Measurements from ENCODE around the gene PRTG. TPM values are rescaled to one million over a fixed set of nuclear protein-coding genes. Genes with fewer than 3 reads are reported as not detected.

Gene PRTG
- total RNA-seq, 1 experiment from 2014 or later = 3.6 TPM

DNA sequence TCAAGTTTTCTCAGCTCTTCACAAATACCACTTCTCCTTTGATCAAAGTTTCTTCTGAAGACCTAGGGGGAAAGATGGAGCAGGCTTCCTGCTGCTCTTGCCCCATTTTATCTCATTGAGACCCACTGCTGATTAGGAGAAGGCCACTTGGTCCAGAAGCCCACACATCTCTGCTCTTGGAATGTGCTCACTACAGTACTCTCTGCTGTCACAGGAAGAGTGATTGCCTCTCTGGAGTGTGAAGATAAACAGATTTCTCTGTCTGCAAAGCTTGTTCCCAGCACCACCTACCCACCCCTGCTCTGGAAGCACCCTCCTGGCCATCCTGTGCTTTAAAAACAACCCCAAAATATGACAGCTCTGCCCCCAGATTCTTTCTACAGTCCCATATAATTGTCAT lies 41.3 kb upstream of the PRTG start:
- no peak for DNase-seq (ENCODE audit: low spot score)
- ChIA-PET CTCF (interaction anchor here (1.2 to 2.6 kb wide), 2 partner anchors 10 to 136 kb away, joined by 3 to 17 read pairs; no protein-coding TSS in a partner anchor), POLR2A (no interaction called here)
- TF ChIP-seq NR1H2 (CRISPR knock-in tag; IDR thresholded peaks at IDR 0.05) (no peak), IRF2 (CRISPR knock-in tag; IDR thresholded peaks at IDR 0.05; ENCODE audit: borderline replicate concordance, low read depth) (no peak), CREM (CRISPR knock-in tag; IDR thresholded peaks at IDR 0.05) (no peak), RELA (CRISPR knock-in tag; IDR thresholded peaks at IDR 0.05; ENCODE audit: borderline replicate concordance) (no peak), FOXK1 (CRISPR knock-in tag; IDR thresholded peaks at IDR 0.05) (no peak), GRHL2 (CRISPR knock-in tag; IDR thresholded peaks at IDR 0.05; ENCODE audit: insufficient replicate concordance, severe bottlenecking) (no peak), NFATC4 (CRISPR knock-in tag; IDR thresholded peaks at IDR 0.05) (no peak)
- TF ChIP-seq, protein P1, sequence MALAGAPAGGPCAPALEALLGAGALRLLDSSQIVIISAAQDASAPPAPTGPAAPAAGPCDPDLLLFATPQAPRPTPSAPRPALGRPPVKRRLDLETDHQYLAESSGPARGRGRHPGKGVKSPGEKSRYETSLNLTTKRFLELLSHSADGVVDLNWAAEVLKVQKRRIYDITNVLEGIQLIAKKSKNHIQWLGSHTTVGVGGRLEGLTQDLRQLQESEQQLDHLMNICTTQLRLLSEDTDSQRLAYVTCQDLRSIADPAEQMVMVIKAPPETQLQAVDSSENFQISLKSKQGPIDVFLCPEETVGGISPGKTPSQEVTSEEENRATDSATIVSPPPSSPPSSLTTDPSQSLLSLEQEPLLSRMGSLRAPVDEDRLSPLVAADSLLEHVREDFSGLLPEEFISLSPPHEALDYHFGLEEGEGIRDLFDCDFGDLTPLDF (CRISPR knock-in tag; IDR thresholded peaks at IDR 0.05) = no peak
- TF ChIP-seq, protein P2, sequence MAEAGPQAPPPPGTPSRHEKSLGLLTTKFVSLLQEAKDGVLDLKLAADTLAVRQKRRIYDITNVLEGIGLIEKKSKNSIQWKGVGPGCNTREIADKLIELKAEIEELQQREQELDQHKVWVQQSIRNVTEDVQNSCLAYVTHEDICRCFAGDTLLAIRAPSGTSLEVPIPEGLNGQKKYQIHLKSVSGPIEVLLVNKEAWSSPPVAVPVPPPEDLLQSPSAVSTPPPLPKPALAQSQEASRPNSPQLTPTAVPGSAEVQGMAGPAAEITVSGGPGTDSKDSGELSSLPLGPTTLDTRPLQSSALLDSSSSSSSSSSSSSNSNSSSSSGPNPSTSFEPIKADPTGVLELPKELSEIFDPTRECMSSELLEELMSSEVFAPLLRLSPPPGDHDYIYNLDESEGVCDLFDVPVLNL (CRISPR knock-in tag; IDR thresholded peaks at IDR 0.05; ENCODE audit: borderline replicate concordance, low read depth) = no peak
- TF ChIP-seq, protein P3, sequence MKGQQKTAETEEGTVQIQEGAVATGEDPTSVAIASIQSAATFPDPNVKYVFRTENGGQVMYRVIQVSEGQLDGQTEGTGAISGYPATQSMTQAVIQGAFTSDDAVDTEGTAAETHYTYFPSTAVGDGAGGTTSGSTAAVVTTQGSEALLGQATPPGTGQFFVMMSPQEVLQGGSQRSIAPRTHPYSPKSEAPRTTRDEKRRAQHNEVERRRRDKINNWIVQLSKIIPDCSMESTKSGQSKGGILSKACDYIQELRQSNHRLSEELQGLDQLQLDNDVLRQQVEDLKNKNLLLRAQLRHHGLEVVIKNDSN (CRISPR knock-in tag; IDR thresholded peaks at IDR 0.05) = no peak
- TF ChIP-seq, protein P4, sequence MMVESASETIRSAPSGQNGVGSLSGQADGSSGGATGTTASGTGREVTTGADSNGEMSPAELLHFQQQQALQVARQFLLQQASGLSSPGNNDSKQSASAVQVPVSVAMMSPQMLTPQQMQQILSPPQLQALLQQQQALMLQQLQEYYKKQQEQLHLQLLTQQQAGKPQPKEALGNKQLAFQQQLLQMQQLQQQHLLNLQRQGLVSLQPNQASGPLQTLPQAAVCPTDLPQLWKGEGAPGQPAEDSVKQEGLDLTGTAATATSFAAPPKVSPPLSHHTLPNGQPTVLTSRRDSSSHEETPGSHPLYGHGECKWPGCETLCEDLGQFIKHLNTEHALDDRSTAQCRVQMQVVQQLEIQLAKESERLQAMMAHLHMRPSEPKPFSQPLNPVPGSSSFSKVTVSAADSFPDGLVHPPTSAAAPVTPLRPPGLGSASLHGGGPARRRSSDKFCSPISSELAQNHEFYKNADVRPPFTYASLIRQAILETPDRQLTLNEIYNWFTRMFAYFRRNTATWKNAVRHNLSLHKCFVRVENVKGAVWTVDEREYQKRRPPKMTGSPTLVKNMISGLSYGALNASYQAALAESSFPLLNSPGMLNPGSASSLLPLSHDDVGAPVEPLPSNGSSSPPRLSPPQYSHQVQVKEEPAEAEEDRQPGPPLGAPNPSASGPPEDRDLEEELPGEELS (CRISPR knock-in tag; IDR thresholded peaks at IDR 0.05) = no peak
- no peaks in the 10 kb centered on the region for H3K36me3 Mint-ChIP-seq
- H3K27ac Mint-ChIP-seq = no peak overlapping the region
- H3K27me3 Mint-ChIP-seq (ENCODE audit: low read depth) = peaks cover 14% of the 10 kb centered on the region
- ATAC-seq = no peak
- no peaks in the 10 kb centered on the region for H3K9me3 Mint-ChIP-seq
- peaks cover 19% of the 10 kb centered on the region for H3K4me1 Mint-ChIP-seq
- no peak overlapping the region for H3K4me3 Mint-ChIP-seq

DNA sequence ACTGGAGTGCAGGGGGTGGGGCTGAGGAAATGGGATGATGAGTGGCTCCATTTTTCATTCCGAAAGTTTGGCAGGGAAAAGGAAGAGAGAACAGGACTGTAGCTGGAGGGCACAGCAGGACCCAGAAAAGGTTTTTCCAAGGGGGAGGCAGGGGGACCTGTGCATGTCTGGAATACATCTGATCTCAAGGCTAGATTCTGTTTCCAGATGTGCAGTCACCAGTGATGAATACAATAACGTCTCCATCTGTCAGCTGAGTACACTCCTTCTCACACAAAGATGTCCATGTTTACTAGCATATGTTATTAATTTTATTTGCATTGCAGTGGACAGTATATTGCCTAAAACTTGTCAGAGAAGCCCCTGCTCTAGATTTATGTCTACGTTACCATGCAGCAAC lies 39.9 kb upstream of the PRTG start:
- Mint-ChIP-seq H3K4me1 (peaks cover 19% of the 10 kb centered on the region), H3K27me3 (ENCODE audit: low read depth) (peaks cover 27% of the 10 kb centered on the region), H3K9me3 (no peaks in the 10 kb centered on the region), H3K27ac (no peak overlapping the region), H3K36me3 (no peaks in the 10 kb centered on the region), H3K4me3 (no peak overlapping the region)
- TF ChIP-seq, protein P5, sequence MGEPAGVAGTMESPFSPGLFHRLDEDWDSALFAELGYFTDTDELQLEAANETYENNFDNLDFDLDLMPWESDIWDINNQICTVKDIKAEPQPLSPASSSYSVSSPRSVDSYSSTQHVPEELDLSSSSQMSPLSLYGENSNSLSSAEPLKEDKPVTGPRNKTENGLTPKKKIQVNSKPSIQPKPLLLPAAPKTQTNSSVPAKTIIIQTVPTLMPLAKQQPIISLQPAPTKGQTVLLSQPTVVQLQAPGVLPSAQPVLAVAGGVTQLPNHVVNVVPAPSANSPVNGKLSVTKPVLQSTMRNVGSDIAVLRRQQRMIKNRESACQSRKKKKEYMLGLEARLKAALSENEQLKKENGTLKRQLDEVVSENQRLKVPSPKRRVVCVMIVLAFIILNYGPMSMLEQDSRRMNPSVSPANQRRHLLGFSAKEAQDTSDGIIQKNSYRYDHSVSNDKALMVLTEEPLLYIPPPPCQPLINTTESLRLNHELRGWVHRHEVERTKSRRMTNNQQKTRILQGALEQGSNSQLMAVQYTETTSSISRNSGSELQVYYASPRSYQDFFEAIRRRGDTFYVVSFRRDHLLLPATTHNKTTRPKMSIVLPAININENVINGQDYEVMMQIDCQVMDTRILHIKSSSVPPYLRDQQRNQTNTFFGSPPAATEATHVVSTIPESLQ (CRISPR knock-in tag; IDR thresholded peaks at IDR 0.05) = no peak
- TF ChIP-seq, protein P1 (CRISPR knock-in tag; IDR thresholded peaks at IDR 0.05) = no peak
- TF ChIP-seq, protein P6, sequence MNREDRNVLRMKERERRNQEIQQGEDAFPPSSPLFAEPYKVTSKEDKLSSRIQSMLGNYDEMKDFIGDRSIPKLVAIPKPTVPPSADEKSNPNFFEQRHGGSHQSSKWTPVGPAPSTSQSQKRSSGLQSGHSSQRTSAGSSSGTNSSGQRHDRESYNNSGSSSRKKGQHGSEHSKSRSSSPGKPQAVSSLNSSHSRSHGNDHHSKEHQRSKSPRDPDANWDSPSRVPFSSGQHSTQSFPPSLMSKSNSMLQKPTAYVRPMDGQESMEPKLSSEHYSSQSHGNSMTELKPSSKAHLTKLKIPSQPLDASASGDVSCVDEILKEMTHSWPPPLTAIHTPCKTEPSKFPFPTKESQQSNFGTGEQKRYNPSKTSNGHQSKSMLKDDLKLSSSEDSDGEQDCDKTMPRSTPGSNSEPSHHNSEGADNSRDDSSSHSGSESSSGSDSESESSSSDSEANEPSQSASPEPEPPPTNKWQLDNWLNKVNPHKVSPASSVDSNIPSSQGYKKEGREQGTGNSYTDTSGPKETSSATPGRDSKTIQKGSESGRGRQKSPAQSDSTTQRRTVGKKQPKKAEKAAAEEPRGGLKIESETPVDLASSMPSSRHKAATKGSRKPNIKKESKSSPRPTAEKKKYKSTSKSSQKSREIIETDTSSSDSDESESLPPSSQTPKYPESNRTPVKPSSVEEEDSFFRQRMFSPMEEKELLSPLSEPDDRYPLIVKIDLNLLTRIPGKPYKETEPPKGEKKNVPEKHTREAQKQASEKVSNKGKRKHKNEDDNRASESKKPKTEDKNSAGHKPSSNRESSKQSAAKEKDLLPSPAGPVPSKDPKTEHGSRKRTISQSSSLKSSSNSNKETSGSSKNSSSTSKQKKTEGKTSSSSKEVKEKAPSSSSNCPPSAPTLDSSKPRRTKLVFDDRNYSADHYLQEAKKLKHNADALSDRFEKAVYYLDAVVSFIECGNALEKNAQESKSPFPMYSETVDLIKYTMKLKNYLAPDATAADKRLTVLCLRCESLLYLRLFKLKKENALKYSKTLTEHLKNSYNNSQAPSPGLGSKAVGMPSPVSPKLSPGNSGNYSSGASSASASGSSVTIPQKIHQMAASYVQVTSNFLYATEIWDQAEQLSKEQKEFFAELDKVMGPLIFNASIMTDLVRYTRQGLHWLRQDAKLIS (CRISPR knock-in tag; IDR thresholded peaks at IDR 0.05; ENCODE audit: borderline replicate concordance) = no peak
- TF ChIP-seq ZBTB21 (CRISPR knock-in tag; IDR thresholded peaks at IDR 0.05; ENCODE audit: borderline replicate concordance) = no peak
- ATAC-seq = no peak
- CTCF ChIA-PET = interaction anchor here (1.2 to 2.6 kb wide), 3 partner anchors 8 to 344 kb away, joined by 3 to 17 read pairs (median 3); no protein-coding TSS in a partner anchor
- POLR2A ChIA-PET = no interaction called here
- no peak for DNase-seq (ENCODE audit: low spot score)

Measured in WTC11 (cell line).